GM18520 (cell line): Measurements from ENCODE around the gene INSIG2.
A peak's percentile ranks its signal among the peaks of the same experiment; 100 is the strongest.

ENCODE experiments used
- ATAC-seq: cut with Tn5 transposase; IDR thresholded peaks from one replicate; pipeline ENCODE4 v1.9.1; 2021; ENCODE audit not compliant: unreplicated experiment

Gene INSIG2

GRCh38 chr2:118088051-118089024 is at the start of gene INSIG2:
Gene INSIG2, plus strand, starts transcription at chr2:118088471. Its CDS starts 8,086 bp downstream, at chr2:118096557.
- peak; percentile 96 for ATAC-seq

- no peak for ATAC-seq
Measured at GRCh38 chr2:118040891-118041290, 47.4 kb upstream of the INSIG2 start.

DNA sequence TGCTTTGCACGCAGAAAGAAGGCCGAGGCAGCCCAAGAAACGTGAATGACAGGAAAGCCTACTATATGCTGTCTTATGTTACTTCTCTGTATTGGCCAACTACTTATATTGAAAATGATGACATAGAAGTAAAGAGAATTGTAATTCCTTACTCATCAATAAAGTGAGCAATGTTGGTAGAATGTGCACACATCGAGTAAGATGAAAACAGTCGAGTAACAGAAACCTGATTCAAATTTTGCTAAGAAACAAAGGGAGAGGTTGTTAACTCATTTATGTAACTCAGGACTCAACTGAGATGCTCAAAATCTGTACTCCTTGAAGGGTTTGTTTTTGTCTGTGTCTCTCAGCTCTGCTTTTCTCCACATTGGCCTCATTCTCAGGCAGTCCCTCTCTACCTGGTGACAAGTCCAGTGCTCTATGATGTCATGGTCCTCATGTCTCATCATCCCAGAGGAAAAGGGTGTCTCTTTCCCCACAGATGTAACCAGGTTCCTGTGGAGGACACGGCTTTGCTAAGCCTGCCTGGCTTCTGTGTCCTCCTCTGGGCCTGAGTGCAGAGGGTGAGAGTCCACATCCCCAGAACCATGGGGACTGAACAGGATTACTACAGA is 44.1 kb upstream of the INSIG2 start:
- no peak for ATAC-seq

DNA sequence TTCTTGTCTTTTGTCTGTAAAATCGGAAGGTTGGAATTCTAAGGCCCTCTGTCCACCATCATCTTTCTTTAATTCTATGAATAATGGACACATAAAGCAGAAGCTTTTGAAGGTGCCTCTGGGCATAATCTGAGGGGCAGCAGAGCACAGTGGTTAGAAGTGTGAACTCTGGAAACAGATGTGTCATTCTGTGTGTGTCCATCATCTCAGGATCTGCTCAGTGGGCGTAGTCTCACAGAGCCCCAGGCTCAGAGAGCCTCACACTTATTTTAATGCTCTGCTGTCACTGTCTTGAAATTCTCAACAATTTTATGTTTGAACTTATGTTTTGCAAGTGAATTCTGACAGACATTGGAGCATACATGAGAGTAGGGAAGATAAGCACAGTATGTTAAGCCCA is 43.4 kb upstream of the INSIG2 start:
- peak; percentile 35 for ATAC-seq

- ATAC-seq = no peak
Measured at GRCh38 chr2:118045286-118045685, 43.0 kb upstream of the INSIG2 start.

DNA sequence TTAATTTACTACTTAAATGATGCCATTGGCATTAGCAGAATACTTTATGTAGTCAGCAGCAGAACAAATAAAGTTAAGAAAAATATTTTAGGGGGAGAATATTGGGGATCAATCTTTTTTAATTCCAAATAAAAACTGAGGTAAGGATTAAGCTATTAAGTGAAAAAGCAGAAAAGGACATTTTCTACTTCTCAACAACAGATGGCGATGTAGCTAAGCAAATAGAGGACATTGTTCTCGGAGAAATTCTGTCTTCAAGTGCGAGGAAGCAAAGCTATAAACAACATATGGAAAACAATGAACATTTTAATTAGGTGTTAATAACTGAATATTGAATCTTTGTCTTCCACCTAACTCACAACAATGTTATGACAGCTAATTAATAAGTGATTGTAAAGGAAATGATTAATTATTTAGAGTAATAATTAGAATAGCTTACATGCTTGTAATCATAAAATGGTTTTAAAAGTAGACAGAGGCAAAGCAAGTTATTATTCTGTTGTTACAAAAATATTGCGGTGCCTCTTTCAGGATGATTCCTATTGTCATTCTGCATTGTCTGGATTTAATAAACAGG is 41.5 kb upstream of the INSIG2 start:
- no peak for ATAC-seq

- ATAC-seq = no peak
Measured at GRCh38 chr2:118047380-118047826, 40.9 kb upstream of the INSIG2 start.

GRCh38 chr2:118048401-118048800 is 39.9 kb upstream of the INSIG2 start:
- ATAC-seq = no peak

DNA sequence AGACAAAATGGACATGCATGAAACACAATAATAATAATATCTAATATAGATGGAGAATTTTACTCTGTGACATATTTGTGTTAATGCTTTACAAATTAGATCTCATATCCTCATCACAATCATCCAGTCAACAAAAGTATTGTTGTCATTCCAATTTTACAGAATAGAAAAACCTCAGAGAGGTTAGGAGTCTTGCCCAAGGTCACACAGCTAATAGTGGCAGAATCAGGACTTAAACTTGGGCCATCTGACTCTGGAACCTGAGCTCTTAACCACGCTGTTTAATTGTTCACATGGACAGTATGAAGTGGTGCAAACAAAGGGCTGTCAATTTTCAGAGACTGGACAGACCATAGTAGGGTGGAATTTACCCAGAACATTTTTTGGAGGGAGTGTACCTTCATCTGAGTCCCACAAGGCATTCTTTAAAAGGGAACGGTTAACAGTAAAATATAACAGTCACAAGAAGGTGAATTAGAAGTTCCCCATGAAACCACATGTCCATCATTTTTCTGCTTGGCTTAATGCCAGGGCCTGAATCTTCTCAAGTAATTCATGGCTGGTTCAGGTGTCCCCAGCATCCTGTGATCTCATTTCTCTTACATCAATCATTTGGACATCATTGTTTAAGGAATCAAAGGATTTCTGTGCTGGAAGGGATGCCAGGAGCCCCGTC is 39.0 kb upstream of the INSIG2 start:
- ATAC-seq = peak; percentile 1

DNA sequence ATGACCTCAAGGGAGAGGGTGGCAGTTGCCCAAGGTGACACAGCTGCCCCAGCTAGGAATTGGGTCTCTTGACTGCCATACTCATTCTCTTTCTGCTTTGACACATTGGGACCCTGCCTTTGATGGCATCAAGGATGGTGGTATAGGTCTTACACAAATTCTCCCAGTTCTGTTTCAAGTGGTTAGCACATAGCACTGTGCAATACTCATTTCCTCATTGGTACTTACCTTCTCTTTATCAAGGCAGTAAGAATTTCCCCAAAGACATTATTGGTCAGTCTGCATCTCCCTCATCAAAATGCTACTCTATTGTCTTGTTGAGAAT is 38.5 kb upstream of the INSIG2 start:
- ATAC-seq = peak; percentile 78

DNA sequence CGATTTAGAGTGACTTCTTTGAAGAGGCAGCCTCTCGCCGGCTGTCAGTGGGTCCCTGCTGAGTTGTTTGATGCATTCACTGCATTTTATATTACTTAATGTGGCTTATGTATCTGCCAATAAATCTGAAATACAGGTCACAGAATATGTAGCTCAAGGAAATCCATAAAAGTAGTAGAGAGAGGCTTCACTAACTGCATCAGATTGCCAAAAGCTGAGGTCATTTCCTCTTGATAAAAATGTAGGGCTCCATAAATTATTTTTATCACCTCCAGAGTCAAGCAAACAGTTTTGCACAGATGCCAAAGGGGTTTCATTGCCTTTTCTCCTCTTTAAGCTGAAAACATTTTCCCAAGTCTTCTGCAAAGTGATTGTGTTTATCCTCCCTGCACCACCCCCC is 37.9 kb upstream of the INSIG2 start:
- ATAC-seq = no peak

DNA sequence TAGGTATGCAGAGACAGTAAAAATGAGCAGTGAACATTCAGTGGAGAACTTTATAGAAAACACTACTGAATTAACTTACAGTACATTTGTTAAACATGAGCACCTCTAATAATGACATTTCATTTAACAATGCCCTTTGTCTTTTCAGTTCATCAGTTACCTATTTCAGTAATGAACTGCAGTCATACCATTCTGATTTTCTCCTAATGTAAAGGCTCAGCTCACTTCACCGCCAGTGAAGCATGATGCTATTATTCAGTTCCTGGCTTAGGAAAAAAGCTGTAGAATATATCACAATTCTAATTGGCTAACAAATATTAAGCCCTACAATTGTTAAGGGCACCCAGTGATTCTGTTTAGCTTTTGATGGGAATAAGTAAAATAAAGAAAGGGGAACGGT is 37.3 kb upstream of the INSIG2 start:
- no peak for ATAC-seq

DNA sequence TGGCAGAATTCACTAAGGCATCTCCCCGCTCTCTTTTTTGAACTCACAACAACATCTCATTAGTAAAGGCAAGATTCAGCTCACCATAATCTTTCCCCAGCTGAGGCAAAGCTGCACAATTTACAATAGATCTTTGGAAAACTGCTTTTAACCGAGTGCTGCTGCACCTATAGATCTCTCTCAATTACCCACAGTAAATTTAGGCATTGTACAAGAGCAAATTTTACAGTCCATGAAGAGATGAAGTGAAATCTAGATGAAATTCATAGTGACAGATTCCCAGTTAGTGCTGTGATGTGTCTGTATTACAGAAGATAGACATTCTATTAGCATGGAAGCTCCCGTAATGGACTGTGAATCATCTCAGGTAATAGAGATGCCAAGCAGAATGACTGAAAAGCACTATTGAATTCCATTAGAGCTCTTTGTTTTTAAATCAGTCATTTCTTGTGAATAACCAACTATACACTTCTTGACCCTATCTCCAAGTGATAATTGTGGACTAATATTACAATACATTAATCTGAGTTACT is 36.4 kb upstream of the INSIG2 start:
- ATAC-seq = no peak

DNA sequence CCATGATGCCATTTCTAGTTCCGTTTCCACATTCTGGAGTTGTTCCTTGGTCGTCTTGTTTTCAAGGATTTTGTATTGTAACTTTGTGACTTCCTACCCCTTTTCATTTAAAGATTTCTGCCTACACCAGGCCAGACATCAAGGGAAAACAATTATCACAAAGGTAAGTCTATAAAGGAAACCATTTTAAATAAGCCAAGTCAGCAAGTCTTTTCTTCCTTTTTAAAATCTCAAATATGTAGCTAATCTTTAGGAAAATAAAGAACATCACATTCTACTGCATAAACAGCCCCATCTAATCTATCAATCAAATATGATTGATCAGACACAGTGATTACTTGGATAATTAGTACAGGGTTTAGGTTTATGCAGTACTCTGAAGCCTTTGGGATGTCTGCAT is 35.8 kb upstream of the INSIG2 start:
- no peak for ATAC-seq

DNA sequence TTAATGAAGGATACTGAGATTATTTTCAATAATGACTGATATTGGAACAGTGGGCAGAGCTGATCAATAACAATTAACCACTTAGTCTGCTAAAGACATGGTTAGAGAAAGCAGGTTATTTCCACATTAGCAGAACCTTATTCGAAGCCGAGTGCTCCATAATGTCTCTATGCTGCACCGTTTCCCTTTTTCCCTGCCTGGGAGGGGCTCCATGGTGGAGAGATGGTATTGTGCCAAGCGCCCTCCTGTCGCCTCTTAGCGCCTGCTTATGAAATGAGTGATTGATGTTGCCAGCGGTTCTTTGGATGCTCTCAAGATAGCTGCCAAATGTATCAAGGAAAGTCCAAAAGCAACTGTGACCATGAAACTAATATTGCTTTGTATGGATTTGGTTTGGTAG is 34.6 kb upstream of the INSIG2 start:
- no peak for ATAC-seq

DNA sequence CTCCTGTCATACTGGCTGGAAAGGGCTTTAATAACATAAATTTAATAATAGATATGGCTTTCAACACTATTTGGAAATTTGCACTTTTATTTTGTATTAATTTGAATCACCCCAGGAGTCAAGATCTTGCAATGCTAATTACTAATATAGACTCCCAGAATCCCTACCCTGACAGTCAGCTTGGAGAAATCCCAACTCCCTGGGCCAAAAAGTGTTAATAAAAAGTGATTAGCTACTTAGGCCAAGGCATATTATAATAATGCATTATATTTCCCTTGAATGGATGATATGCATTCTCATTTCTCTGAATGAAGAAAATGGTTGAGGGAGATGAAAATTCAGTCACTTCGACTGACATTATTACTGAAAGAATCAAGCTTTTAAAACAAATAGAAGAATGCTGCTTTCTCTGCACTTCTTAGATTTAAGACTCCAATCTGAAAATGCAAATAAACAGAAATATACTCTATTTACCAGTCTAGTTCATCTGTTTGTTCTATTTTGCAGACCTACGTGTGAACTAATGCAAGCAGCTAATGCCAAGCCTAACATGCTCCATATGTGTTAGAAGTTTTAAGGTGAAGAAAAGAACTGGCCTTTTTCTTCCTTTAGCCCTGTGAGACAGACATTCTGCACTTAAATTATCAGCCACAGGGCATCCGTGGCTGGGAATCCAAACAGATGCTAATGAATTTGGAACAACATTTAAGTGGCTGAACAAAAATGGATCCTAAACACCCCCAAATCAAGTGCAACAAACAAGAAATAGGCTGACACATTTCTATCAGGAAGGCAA is 33.9 kb upstream of the INSIG2 start:
- ATAC-seq = no peak

DNA sequence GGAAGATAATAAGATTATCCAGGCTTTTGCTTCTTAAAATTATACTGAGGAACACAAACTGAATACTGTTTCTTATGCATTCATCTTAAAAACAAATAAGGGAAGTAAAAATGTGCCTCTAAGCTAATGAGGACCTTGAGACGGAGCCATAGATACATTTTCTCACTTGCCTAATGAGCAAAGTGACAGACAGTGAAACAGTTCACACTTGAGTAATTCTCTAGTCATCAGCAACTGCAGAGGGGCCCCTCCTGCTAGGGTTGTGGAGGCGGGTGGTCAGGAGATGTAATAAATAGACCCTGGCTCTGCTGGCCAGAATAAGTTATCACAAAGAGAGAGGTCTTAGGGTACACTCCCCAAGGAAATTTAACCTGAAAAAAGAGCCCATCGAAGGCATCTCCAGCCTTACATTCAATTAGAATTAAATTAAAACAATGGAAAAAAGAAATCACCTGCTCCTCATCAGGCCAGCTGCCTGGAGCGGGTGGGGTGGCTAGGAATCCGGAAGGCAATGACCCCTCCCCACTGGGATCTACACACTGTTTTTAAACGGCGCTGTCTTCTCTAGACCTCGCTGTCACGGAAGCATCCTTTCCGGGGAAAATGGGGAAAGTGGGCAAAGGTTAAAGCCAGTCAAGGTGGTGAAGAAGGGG is 32.6 kb upstream of the INSIG2 start:
- ATAC-seq = peak; percentile 79

DNA sequence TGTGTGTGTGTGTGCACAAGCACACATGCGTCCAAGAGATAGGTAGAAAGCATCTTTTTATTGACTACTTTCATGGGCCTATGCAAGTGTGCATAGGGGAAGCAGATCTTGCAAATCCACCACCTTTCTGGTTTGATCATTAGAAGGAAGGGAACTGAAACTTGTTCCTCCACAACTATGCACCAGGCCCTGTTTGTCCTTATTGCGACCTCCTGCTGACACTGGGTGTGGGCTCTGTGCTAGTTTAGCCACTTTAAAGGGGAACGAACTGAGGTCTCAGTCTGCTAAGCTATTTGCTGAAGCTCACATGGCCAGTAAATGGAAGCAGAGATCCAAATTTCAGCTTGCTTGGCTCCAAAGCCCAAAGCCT is 32.1 kb upstream of the INSIG2 start:
- peak; percentile 66 for ATAC-seq

DNA sequence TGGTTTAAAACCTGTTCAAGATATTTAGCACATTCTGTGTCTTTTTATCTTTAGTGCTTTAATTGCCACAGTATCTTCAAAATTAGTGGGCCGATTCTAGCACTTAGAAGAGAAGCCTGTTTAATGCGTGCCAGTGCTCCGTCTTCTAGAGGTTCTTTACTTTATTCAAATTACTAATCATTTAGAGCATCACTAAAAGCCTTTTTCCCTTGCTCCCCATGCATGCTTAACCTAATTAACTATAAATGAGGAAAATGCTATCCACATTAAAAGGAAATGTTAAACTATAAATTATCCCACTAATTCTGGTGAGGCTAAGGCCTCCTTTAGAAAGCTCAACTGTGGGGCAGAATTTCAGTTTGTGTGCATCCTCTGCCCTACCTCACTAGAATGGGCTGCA is 31.5 kb upstream of the INSIG2 start:
- ATAC-seq = no peak

GRCh38 chr2:118058951-118059350 is 29.3 kb upstream of the INSIG2 start:
- no peak for ATAC-seq
